IMR-90 (cell line): ENCODE measurements around the gene MRPS21. TPM values are rescaled to one million over a fixed set of nuclear protein-coding genes. Genes with fewer than 3 reads are reported as not detected.
A peak's percentile ranks its signal among the peaks of the same experiment; 100 is the strongest.

Source experiments
- ATAC-seq: fragments of 200-7000 bp; cut with Tn5 transposase; 2 replicates; pipeline ENCODE4 v1.9.1; 2020; ENCODE audit warnings: low read depth, mild to moderate bottlenecking, moderate library complexity
- BruUV-seq: library from RNA; stranded (reverse); fragments of 400-500 nt; replicated peaks from 2 replicates; lab custom pipeline; 2021; lab: Mats Ljungman, UMichigan
- CTCF ChIA-PET: fragments of 300-600 bp; formaldehyde crosslinking; extraction: SDS; loops from one replicate; lab custom pipeline; 2021; ENCODE audit warnings: antibody characterized with exemption; lab: Yijun Ruan, JAX
- POLR2A ChIA-PET: fragments of 300-600 bp; sonication (Branson Sonifier 250); formaldehyde crosslinking; loops from one replicate; lab custom pipeline; 2022; ENCODE audit warnings: antibody characterized with exemption; ENCODE audit not compliant: unreplicated experiment; lab: Charles Lee
- DNase-seq: peaks from one replicate; pipeline ENCODE4 v3.0.0; 2013
- H2AFZ ChIP-seq: replicated peaks from 2 replicates; pipeline ENCODE3; 2013; ENCODE audit warnings: low read length, mild to moderate bottlenecking; ENCODE audit not compliant: poor library complexity
- H2AK5ac ChIP-seq: 2 replicates; pipeline ENCODE4 v1.6.1; 2013; ENCODE audit warnings: low read depth, low read length, inconsistent platforms
- H2AK9ac ChIP-seq: replicated peaks from 2 replicates; pipeline ENCODE3; 2013; ENCODE audit warnings: mild to moderate bottlenecking, low read depth, low read length, moderate library complexity; ENCODE audit not compliant: poor library complexity
- H2BK120ac ChIP-seq: 2 replicates; pipeline ENCODE4 v1.6.1; 2013; ENCODE audit warnings: low read depth, low read length, inconsistent platforms
- H2BK15ac ChIP-seq: 3 replicates; pipeline ENCODE4 v1.6.1; 2013; ENCODE audit warnings: low read depth, low read length, inconsistent platforms
- H2BK20ac ChIP-seq: 2 replicates; pipeline ENCODE4 v1.6.1; 2013; ENCODE audit warnings: low read depth, mild to moderate bottlenecking, inconsistent platforms, low read length, moderate library complexity
- H2BK5ac ChIP-seq: 2 replicates; pipeline ENCODE4 v1.6.1; 2013; ENCODE audit warnings: mild to moderate bottlenecking, low read depth, low read length, inconsistent platforms; ENCODE audit not compliant: poor library complexity, severe bottlenecking
- H3K14ac ChIP-seq: replicated peaks from 2 replicates; pipeline ENCODE4 v1.6.1; 2013; ENCODE audit warnings: low read depth, low read length, inconsistent platforms
- H3K18ac ChIP-seq: 2 replicates; pipeline ENCODE4 v1.6.1; 2013; ENCODE audit warnings: low read depth, low read length, control low read depth
- H3K23ac ChIP-seq: 2 replicates; pipeline ENCODE4 v1.6.1; 2013; ENCODE audit warnings: low read depth, low read length, inconsistent platforms
- H3K27ac ChIP-seq: 2 replicates; pipeline ENCODE4 v1.5.1; 2013; ENCODE audit warnings: mild to moderate bottlenecking, control low read depth, low read length; ENCODE audit not compliant: insufficient read depth
- H3K27me3 ChIP-seq: 2 replicates; pipeline ENCODE4 v1.6.1; 2013; ENCODE audit warnings: low read length; ENCODE audit not compliant: control insufficient read depth, insufficient read depth
- H3K36me3 ChIP-seq: 2 replicates; pipeline ENCODE4 v1.6.1; 2013; ENCODE audit warnings: low read length, mixed read lengths; ENCODE audit not compliant: control insufficient read depth, insufficient read depth
- H3K4ac ChIP-seq: 2 replicates; pipeline ENCODE4 v1.6.1; 2013; ENCODE audit warnings: low read depth, low read length, inconsistent platforms
- H3K4me1 ChIP-seq: 2 replicates; pipeline ENCODE4 v1.6.1; 2013; ENCODE audit warnings: low read length, mixed read lengths; ENCODE audit not compliant: control insufficient read depth, insufficient read depth
- H3K4me2 ChIP-seq: 2 replicates; pipeline ENCODE4 v1.6.1; 2013; ENCODE audit warnings: low read depth, mild to moderate bottlenecking, control low read depth, low read length, moderate library complexity
- H3K4me3 ChIP-seq: 2 replicates; pipeline ENCODE4 v1.5.1; 2013; ENCODE audit warnings: low read depth, mild to moderate bottlenecking, control low read depth, low read length, moderate library complexity; ENCODE audit not compliant: insufficient read depth
- H3K56ac ChIP-seq: 2 replicates; pipeline ENCODE4 v1.6.1; 2013; ENCODE audit warnings: low read length, inconsistent platforms; ENCODE audit not compliant: insufficient read depth; ENCODE audit errors: extremely low read depth
- H3K79me1 ChIP-seq, 2 experiments: 2 replicates each; pipeline ENCODE4 v1.6.1; 2013; ENCODE audit warnings: low read length in 2 of 2, inconsistent platforms in 1 of 2, low read depth in 1 of 2
- H3K9ac ChIP-seq: 2 replicates; pipeline ENCODE4 v1.6.1; 2013; ENCODE audit warnings: low read depth, low read length, control low read depth
- H3K9me1 ChIP-seq: 2 replicates; pipeline ENCODE4 v1.6.1; 2013; ENCODE audit warnings: low read length, inconsistent platforms; ENCODE audit not compliant: insufficient read depth
- H3K9me3 ChIP-seq: 2 replicates; pipeline ENCODE4 v1.6.1; 2013; ENCODE audit warnings: low read length; ENCODE audit not compliant: control insufficient read depth, insufficient read depth
- H4K20me1 ChIP-seq: 2 replicates; pipeline ENCODE4 v1.6.1; 2013; ENCODE audit warnings: low read length, inconsistent platforms; ENCODE audit not compliant: insufficient read depth
- H4K5ac ChIP-seq: 2 replicates; pipeline ENCODE4 v1.6.1; 2013; ENCODE audit warnings: mild to moderate bottlenecking, low read depth, low read length, control low read depth
- H4K8ac ChIP-seq, 2 experiments: 2 replicates each; pipeline ENCODE4 v1.6.1; 2013; ENCODE audit warnings: low read depth in 2 of 2, low read length in 2 of 2, control low read depth in 1 of 2, inconsistent platforms in 1 of 2
- H4K91ac ChIP-seq: 2 replicates; pipeline ENCODE4 v1.6.1; 2013; ENCODE audit warnings: low read depth, low read length, inconsistent platforms; ENCODE audit not compliant: insufficient read depth
- FOS ChIP-seq: fragments of 150-350 bp; IDR thresholded peaks from 2 replicates; pipeline ENCODE4 v1.6.1; 2016; ENCODE audit warnings: low read depth, low read length
- MAZ ChIP-seq: IDR thresholded peaks from 2 replicates; pipeline ENCODE4 v1.6.1; 2012; ENCODE audit warnings: low read depth, mild to moderate bottlenecking, low read length, improper control_type of control experiment, moderate library complexity, borderline replicate concordance
- MXI1 ChIP-seq: IDR thresholded peaks from 2 replicates; pipeline ENCODE4 v1.6.1; 2012; ENCODE audit warnings: low read depth, mild to moderate bottlenecking, low read length, moderate library complexity, borderline replicate concordance
- POLR2A ChIP-seq: IDR thresholded peaks from 2 replicates; pipeline ENCODE4 v1.6.1; 2012; ENCODE audit warnings: mild to moderate bottlenecking, low read depth, low read length
- RCOR1 ChIP-seq: IDR thresholded peaks from 2 replicates; pipeline ENCODE4 v1.6.1; 2012; ENCODE audit warnings: mild to moderate bottlenecking, low read length, improper control_type of control experiment; ENCODE audit not compliant: insufficient replicate concordance
- WGBS, 2 experiments: methylation state at CpG; one replicate each; pipeline versions ENCODE4 v1.1.5 to v1.1.7; 2013; ENCODE audit warnings: missing lambda C conversion rate in 2 of 2; ENCODE audit not compliant: insufficient read length in 1 of 2; ENCODE audit errors: extremely low coverage in 2 of 2; 5-methylcytosine and 5-hydroxymethylcytosine counted together
- dilution Hi-C: fragments of 300-500 bp; cut with HindIII; formaldehyde crosslinking; loops from one replicate; pipeline ENCODE4 v1.14.3; 2018; ENCODE audit warnings: low sequenced_read_pairs; ENCODE audit not compliant: unreplicated experiment
- in situ Hi-C: fragments of 300-500 bp; cut with MboI; formaldehyde crosslinking; loops from 3 replicates; pipeline ENCODE4 v1.14.3; 2019; ENCODE audit warnings: low sequenced_read_pairs, inconsistent platforms, mixed read lengths
- intact Hi-C: fragments of 100-400 bp; cut with micrococcal nuclease; formaldehyde crosslinking; loops from 2 replicates; pipeline ENCODE4 v1.10.0; 2022
- polyA plus RNA-seq, 3 experiments: library from polyadenylated mRNA; depleted of rRNA; stranded (reverse); fragments of >200 nt; gene quantifications; 2 replicates each; pipeline ENCODE4 v1.2.3, GENCODE V29; 2012; ENCODE audit warnings: low replicate concordance in 1 of 3
- total RNA-seq: library from RNA; depleted of rRNA; stranded (reverse); fragments of >200 nt; gene quantifications from 2 replicates; pipeline ENCODE4 v1.2.3, GENCODE V29; 2012
- TF ChIP-seq, protein P1 (sequence below): fragments of 150-350 bp; IDR thresholded peaks from 2 replicates; pipeline ENCODE4 v1.6.1; 2017; ENCODE audit warnings: mild to moderate bottlenecking, antibody characterized with exemption, low read length, low read depth

The MRPS21 gene
- total and polyA plus RNA-seq, 2 of the 4 experiments (the other 2 are of a cell fraction) = 52.3 to 74.6 TPM

DNA sequence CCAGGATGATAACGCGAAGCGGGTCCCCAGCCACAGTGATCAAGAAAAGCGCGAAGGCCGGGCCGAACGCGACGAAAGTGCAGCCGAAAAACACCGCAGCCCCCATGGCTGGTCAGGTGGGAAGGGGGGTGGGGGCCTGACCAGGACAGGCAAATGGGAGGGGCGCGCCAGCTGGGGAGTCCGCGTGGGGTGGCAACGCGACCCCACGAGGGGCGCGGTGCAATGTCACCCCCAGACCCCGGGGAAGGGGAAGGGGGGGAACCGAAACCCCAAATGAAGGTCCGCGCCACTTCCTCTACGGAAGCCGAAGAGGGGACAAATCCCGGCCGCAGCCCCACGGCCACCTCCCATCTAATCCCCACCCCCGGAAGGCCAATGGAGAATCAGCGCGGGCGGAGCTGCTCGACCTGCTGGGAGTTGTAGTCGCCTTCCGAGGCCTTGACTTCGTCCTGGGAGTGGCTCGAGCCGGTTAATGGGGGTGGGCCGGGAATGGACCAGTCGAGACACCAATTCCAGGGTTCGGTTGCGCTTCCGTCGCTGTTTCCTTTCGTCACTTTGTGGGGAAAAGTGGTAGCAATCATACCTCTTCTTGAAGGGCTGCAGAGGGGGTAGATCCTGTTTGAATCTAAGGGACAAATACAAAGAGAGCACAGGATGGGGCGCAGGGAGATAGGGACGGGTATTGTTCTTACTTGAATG is 24.8 kb upstream of the MRPS21 start, which contains the start of gene APH1A:
Gene APH1A, minus strand, starts transcription at position 312 of the 699 bp plus-strand sequence. Its CDS starts 206 bp downstream, at position 106.
- H3K4me2 ChIP-seq = peak within 1 kb of the TSS; percentile 99
- peak within 1 kb of the TSS; percentile 73 for H3K56ac ChIP-seq
- peak within 1 kb of the TSS; percentile 89 for H3K4ac ChIP-seq
- peak within 1 kb of the TSS; percentile 93 for H3K4me3 ChIP-seq
- peak within 1 kb of the TSS; percentile 86 for H2AK9ac ChIP-seq
- peaks cover 18 to 47% of the 10 kb centered on the region in 2 experiments for H3K79me1 ChIP-seq
- no peak within 1 kb of the TSS for H2BK20ac ChIP-seq
- H3K14ac ChIP-seq = peak within 1 kb of the TSS; percentile 89
- peak within 1 kb of the TSS; percentile 96 for H3K9ac ChIP-seq
- H2AFZ ChIP-seq = peak within 1 kb of the TSS; percentile 89
- TF ChIP-seq MAZ (peak; percentile 80; the same call in 1 of the 2 replicates), RCOR1 (no peak), POLR2A (no peak), MXI1 (no peak), FOS (no peak)
- TF ChIP-seq, protein P1, sequence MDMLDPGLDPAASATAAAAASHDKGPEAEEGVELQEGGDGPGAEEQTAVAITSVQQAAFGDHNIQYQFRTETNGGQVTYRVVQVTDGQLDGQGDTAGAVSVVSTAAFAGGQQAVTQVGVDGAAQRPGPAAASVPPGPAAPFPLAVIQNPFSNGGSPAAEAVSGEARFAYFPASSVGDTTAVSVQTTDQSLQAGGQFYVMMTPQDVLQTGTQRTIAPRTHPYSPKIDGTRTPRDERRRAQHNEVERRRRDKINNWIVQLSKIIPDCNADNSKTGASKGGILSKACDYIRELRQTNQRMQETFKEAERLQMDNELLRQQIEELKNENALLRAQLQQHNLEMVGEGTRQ = no peak
- peak; percentile 97 for ATAC-seq
- peak within 1 kb of the TSS; percentile 90 to 99 for H4K8ac ChIP-seq
- peaks cover 8% of the 10 kb centered on the region for H3K4me1 ChIP-seq
- no peaks in the 10 kb centered on the region for H4K20me1 ChIP-seq
- BruUV-seq = no TSS peak
- POLR2A ChIA-PET = interaction anchor here (0.6 kb wide), 1 partner anchor 95 kb away, joined by 7 read pairs; the partner anchor contains the start of gene RPRD2
- in situ Hi-C loops = loop anchor here (10.0 kb wide), 1 partner anchor 286 kb away; no protein-coding TSS in a partner anchor
- peak within 1 kb of the TSS; percentile 2; the same call in 1 of the 3 replicates for H2BK15ac ChIP-seq
- peak within 1 kb of the TSS; percentile 95 for H4K5ac ChIP-seq
- H2BK5ac ChIP-seq = peak within 1 kb of the TSS; percentile 76
- dilution Hi-C loops = no loop called here
- peak within 1 kb of the TSS; percentile 43 for H3K18ac ChIP-seq
- peak within 1 kb of the TSS; percentile 86 for H2AK5ac ChIP-seq
- peak; percentile 96 for DNase-seq
- H3K27ac ChIP-seq = peak within 1 kb of the TSS; percentile 87
- H3K36me3 ChIP-seq = peaks cover 22% of the 10 kb centered on the region
- 2% methylated on average over 10 of the region's 49 CpGs; no CpG with 5 or more reads in 1 of the 2 experiments for WGBS, 2 experiments
- no peaks in the 10 kb centered on the region for H3K27me3 ChIP-seq
- H3K9me1 ChIP-seq = peaks cover 8% of the 10 kb centered on the region
- intact Hi-C loops = no loop called here
- H2BK120ac ChIP-seq = peak within 1 kb of the TSS; percentile 53
- no peaks in the 10 kb centered on the region for H3K9me3 ChIP-seq
- peak within 1 kb of the TSS; percentile 67 for H3K23ac ChIP-seq
- CTCF ChIA-PET = interaction anchor here (0.6 to 0.8 kb wide), 2 partner anchors 13 kb away, joined by 3 read pairs; no protein-coding TSS in a partner anchor
- peak within 1 kb of the TSS; percentile 54 for H4K91ac ChIP-seq
